ENCODE data around the gene EEF1AKMT2. TPM values are rescaled to one million over a fixed set of nuclear protein-coding genes. Genes with fewer than 3 reads are reported as not detected.

Gene EEF1AKMT2
- total and polyA plus RNA-seq, 9 of the 15 experiments (the other 6 are each of a cell fraction or from before 2014, with no cell fraction given): 9.3 to 34.3 (median 23.7) TPM

GRCh38 chr10:124754227-124754626, 37.5 kb downstream of the EEF1AKMT2 start:
- peaks cover 49% of the 10 kb centered on the region for H3K36me3 ChIP-seq (ENCODE audit: control insufficient read depth, insufficient read depth, low read length)
- H3K27me3 ChIP-seq (ENCODE audit: control insufficient read depth in 2 of 2, insufficient read depth in 2 of 2, low read length in 2 of 2): no peaks in the 10 kb centered on the region
- ChIA-PET CTCF (ENCODE audit: low intra/inter-chr PET ratio) (no interaction called here), POLR2A (no interaction called here)
- H3K4me1 ChIP-seq (replicated peaks in 1 of 2; ENCODE audit: control insufficient read depth in 2 of 2, insufficient read depth in 2 of 2, low read length in 2 of 2): no peaks in the 10 kb centered on the region
- H3K27ac ChIP-seq (ENCODE audit: extremely low read depth, low read depth, low read length): no peak overlapping the region
- H3K9ac ChIP-seq (ENCODE audit: insufficient read depth in 1 of 2, low read depth in 2 of 2, low read length in 2 of 2): no peak overlapping the region
- H3K4me2 ChIP-seq (ENCODE audit: insufficient read depth, low read length): no peak overlapping the region
- no peaks in the 10 kb centered on the region for H3K9me3 ChIP-seq (replicated peaks; ENCODE audit: control insufficient read depth, insufficient read depth, low read depth, low read length)
- in situ Hi-C loops (cut with MboI) (no loop called here), intact Hi-C loops (cut with micrococcal nuclease) (no loop called here)
- FAIRE-seq: no peak
- H4K20me1 ChIP-seq (replicated peaks; ENCODE audit: control insufficient read depth, insufficient read depth, low read length): no peaks in the 10 kb centered on the region
- H3K4me3 ChIP-seq: no peak overlapping the region
- DNase-seq (ENCODE audit: extremely low read depth in 1 of 4, low spot score in 3 of 4): no peak
- WGBS (ENCODE audit: insufficient coverage, low coverage, missing lambda C conversion rate): 94% methylated on average over 5 of the region's 5 CpGs
- ATAC-seq: no peak
- no TSS peak for BruUV-seq (replicated peaks)
- no peak overlapping the region for H2AFZ ChIP-seq (ENCODE audit: low read depth, low read length)
- no peak for TF ChIP-seq CHD2 (IDR thresholded peaks at IDR 0.05; ENCODE audit: low read depth, low read length)
- H3K79me2 ChIP-seq (ENCODE audit: control insufficient read depth, insufficient read depth, low read length): no peaks in the 10 kb centered on the region; the same call in 2 of the 3 replicates
- H3K9me1 ChIP-seq (ENCODE audit: control insufficient read depth, insufficient read depth, low read length): no peaks in the 10 kb centered on the region

- Histone ChIP-seq H3K9ac (ENCODE audit: insufficient read depth in 1 of 2, low read depth in 2 of 2, low read length in 2 of 2) (no peak overlapping the region), H3K27ac (ENCODE audit: extremely low read depth, low read depth, low read length) (no peak overlapping the region), H3K4me3 (no peak overlapping the region), H3K36me3 (ENCODE audit: control insufficient read depth, insufficient read depth, low read length) (peaks cover 18% of the 10 kb centered on the region), H3K79me2 (ENCODE audit: control insufficient read depth, insufficient read depth, low read length) (no peaks in the 10 kb centered on the region), H3K27me3 (ENCODE audit: control insufficient read depth in 2 of 2, insufficient read depth in 2 of 2, low read length in 2 of 2) (no peaks in the 10 kb centered on the region), H3K9me1 (ENCODE audit: control insufficient read depth, insufficient read depth, low read length) (no peaks in the 10 kb centered on the region), H4K20me1 (replicated peaks; ENCODE audit: control insufficient read depth, insufficient read depth, low read length) (no peaks in the 10 kb centered on the region), H2AFZ (ENCODE audit: low read depth, low read length) (no peak overlapping the region), H3K4me2 (ENCODE audit: insufficient read depth, low read length) (no peak overlapping the region), H3K4me1 (replicated peaks in 1 of 2; ENCODE audit: control insufficient read depth in 2 of 2, insufficient read depth in 2 of 2, low read length in 2 of 2) (peaks cover 0 to 5% of the 10 kb centered on the region in 2 experiments; a peak in 2 of 5 replicates), H3K9me3 (replicated peaks; ENCODE audit: control insufficient read depth, insufficient read depth, low read depth, low read length) (no peaks in the 10 kb centered on the region)
- ChIA-PET CTCF (ENCODE audit: low intra/inter-chr PET ratio) (no interaction called here), POLR2A (interaction anchor here (0.7 to 1.0 kb wide), 2 partner anchors 18 to 63 kb away, joined by 3 to 5 read pairs; no protein-coding TSS in a partner anchor)
- intact Hi-C loops (cut with micrococcal nuclease) (loop anchor here (10.0 kb wide), 1 partner anchor 76 kb away; no protein-coding TSS in a partner anchor), in situ Hi-C loops (cut with MboI) (loop anchor here (10.0 kb wide), 1 partner anchor 296 kb away; no protein-coding TSS in a partner anchor)
- FAIRE-seq: no peak
- BruUV-seq (replicated peaks): no TSS peak
- ATAC-seq: no peak
- TF ChIP-seq CXXC5 (CRISPR knock-in tag; IDR thresholded peaks at IDR 0.05): no peak
- no peak for TF ChIP-seq ZNF224 (CRISPR knock-in tag; IDR thresholded peaks at IDR 0.05)
- TF ChIP-seq L3MBTL2 (IDR thresholded peaks at IDR 0.05): no peak
- TF ChIP-seq ZC3H4 (CRISPR knock-in tag; IDR thresholded peaks at IDR 0.05; ENCODE audit: borderline replicate concordance): no peak
- no peak for TF ChIP-seq BRD9 (IDR thresholded peaks at IDR 0.05; ENCODE audit: low read depth, partially characterized antibody)
- TF ChIP-seq GTF3C2 (IDR thresholded peaks at IDR 0.05; ENCODE audit: borderline replicate concordance, extremely low read depth, insufficient read length): no peak
- TF ChIP-seq ZKSCAN3 (CRISPR knock-in tag; IDR thresholded peaks at IDR 0.05): no peak
- TF ChIP-seq ARHGAP35 (IDR thresholded peaks at IDR 0.05; ENCODE audit: partially characterized antibody): no peak
- no peak for TF ChIP-seq ZNF384 (IDR thresholded peaks at IDR 0.05; ENCODE audit: low read depth, low read length)
- no peak for DNase-seq (ENCODE audit: extremely low read depth in 1 of 4, low spot score in 3 of 4)
- WGBS (ENCODE audit: insufficient coverage, low coverage, missing lambda C conversion rate): 71% methylated on average over 4 of the region's 4 CpGs
Observed at GRCh38 chr10:124748953-124749645, 42.6 kb downstream of the EEF1AKMT2 start.
